Measurements from ENCODE around the gene ARF3. TPM values are rescaled to one million over a fixed set of nuclear protein-coding genes. Genes with fewer than 3 reads are reported as not detected.

The ARF3 gene
- polyA plus RNA-seq, 2 of the 4 experiments (the other 2 are of a cell fraction): 138 to 287 TPM

DNA sequence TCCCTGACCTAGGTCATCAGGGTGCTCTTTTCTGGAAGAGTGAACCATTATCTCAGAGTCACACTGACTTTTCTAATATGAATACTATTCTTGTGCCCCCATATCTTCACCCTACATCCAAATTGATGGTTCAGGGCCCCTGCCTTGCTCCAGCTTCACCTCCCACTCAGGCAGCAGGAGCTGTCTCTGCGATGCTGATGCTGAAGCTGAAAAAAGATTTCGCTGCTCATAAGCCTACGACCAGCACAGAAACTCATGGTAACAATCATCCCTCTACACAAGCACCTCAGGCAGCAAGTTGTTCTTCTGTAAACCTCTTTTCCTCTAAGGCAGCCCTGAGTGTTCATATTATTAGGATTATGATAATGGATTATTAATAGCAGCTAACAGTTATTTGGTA, 3.2 kb downstream of the ARF3 start (continued):
- TF ChIP-seq, protein P1, sequence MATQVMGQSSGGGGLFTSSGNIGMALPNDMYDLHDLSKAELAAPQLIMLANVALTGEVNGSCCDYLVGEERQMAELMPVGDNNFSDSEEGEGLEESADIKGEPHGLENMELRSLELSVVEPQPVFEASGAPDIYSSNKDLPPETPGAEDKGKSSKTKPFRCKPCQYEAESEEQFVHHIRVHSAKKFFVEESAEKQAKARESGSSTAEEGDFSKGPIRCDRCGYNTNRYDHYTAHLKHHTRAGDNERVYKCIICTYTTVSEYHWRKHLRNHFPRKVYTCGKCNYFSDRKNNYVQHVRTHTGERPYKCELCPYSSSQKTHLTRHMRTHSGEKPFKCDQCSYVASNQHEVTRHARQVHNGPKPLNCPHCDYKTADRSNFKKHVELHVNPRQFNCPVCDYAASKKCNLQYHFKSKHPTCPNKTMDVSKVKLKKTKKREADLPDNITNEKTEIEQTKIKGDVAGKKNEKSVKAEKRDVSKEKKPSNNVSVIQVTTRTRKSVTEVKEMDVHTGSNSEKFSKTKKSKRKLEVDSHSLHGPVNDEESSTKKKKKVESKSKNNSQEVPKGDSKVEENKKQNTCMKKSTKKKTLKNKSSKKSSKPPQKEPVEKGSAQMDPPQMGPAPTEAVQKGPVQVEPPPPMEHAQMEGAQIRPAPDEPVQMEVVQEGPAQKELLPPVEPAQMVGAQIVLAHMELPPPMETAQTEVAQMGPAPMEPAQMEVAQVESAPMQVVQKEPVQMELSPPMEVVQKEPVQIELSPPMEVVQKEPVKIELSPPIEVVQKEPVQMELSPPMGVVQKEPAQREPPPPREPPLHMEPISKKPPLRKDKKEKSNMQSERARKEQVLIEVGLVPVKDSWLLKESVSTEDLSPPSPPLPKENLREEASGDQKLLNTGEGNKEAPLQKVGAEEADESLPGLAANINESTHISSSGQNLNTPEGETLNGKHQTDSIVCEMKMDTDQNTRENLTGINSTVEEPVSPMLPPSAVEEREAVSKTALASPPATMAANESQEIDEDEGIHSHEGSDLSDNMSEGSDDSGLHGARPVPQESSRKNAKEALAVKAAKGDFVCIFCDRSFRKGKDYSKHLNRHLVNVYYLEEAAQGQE (IDR thresholded peaks at IDR 0.05): no peak
- TF ChIP-seq RCOR1 (IDR thresholded peaks at IDR 0.05; ENCODE audit: low read depth, low read length): no peak

DNA sequence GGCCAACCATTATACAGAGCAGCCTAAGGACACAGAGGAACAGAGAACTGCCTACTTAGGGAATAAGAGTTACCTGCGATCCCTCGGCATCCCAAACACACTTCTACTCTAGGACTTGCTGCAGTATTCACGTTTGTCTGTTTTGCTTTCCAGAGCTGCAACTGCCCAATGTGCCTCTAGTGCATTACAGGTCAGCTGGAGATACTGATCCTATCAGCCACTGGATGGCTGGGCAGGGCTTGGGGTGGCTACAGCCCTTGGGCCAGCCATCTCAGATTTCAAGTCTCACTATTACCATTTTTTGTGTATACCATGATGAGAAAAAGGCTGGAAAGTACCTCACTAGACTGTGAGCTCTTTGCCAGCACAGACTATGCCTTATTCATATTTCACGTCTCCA, 4.6 kb downstream of the ARF3 start:
- Histone ChIP-seq H3K4me1 (peaks cover 7% of the 10 kb centered on the region), H3K4me2 (no peak overlapping the region), H3K27ac (no peak overlapping the region), H3K4me3 (no peak overlapping the region), H3K9me3 (no peaks in the 10 kb centered on the region)
- 95% methylated on average over 4 of the region's 4 CpGs for WGBS (ENCODE audit: missing lambda C conversion rate)
- TF ChIP-seq GATA3 (IDR thresholded peaks at IDR 0.05; ENCODE audit: borderline replicate concordance) (no peak), ZFP36 (IDR thresholded peaks at IDR 0.05; ENCODE audit: borderline replicate concordance, partially characterized antibody) (no peak), CBX8 (IDR thresholded peaks at IDR 0.05) (no peak), CEBPB (IDR thresholded peaks at IDR 0.05) (no peak), ESRRA (IDR thresholded peaks at IDR 0.05; ENCODE audit: borderline replicate concordance, low read length) (no peak), POLR2AphosphoS2 (conservative IDR thresholded peaks at IDR 0.05; ENCODE audit: low read length) (no peak), HDAC2 (IDR thresholded peaks at IDR 0.05) (no peak), BHLHE40 (IDR thresholded peaks at IDR 0.05; ENCODE audit: low read depth, low read length) (no peak)
- TF ChIP-seq, protein P2, sequence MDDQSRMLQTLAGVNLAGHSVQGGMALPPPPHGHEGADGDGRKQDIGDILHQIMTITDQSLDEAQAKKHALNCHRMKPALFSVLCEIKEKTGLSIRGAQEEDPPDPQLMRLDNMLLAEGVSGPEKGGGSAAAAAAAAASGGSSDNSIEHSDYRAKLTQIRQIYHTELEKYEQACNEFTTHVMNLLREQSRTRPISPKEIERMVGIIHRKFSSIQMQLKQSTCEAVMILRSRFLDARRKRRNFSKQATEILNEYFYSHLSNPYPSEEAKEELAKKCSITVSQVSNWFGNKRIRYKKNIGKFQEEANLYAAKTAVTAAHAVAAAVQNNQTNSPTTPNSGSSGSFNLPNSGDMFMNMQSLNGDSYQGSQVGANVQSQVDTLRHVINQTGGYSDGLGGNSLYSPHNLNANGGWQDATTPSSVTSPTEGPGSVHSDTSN (IDR thresholded peaks at IDR 0.05): no peak
- TF ChIP-seq, protein P3, sequence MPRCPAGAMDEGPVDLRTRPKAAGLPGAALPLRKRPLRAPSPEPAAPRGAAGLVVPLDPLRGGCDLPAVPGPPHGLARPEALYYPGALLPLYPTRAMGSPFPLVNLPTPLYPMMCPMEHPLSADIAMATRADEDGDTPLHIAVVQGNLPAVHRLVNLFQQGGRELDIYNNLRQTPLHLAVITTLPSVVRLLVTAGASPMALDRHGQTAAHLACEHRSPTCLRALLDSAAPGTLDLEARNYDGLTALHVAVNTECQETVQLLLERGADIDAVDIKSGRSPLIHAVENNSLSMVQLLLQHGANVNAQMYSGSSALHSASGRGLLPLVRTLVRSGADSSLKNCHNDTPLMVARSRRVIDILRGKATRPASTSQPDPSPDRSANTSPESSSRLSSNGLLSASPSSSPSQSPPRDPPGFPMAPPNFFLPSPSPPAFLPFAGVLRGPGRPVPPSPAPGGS (IDR thresholded peaks at IDR 0.05): no peak
- FAIRE-seq (no peak), DNase-seq (ENCODE audit: low read depth in 1 of 2, low spot score in 1 of 2) (no peak), ATAC-seq (no peak)
- ChIA-PET POLR2A (no interaction called here), CTCF (interaction anchor here (1.2 to 77.5 kb wide), 5 partner anchors 1 to 99 kb away, joined by 3 to 2584 read pairs (median 13); partner anchors contain the start of genes ARF3, DDN, FKBP11 and PRKAG1)

DNA sequence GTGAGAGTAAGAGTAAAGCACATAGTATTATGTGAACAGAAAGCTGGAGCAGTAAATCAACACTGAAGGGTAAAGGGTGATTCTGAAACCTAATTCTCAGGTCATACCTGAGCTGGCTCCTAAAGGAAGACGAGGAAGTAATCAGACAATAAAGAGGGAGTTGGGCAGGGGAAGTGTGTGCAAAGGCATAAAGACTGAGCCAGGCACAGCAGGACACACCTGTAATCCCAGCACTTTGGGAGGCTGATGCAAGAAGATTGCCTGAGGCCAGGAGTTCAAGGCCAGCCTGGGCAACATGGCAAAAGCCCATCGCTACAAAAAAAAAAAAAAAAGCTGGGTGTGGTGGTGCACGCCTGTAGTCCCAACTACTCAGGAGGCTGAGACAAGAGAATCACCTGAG, 9.6 kb downstream of the ARF3 start:
- Histone ChIP-seq H3K4me1 (no peaks in the 10 kb centered on the region), H3K4me2 (no peak overlapping the region), H3K9me3 (no peaks in the 10 kb centered on the region), H3K27ac (no peak overlapping the region), H3K4me3 (no peak overlapping the region)
- FAIRE-seq (no peak), DNase-seq (ENCODE audit: low read depth in 1 of 2, low spot score in 1 of 2) (no peak), ATAC-seq (no peak)
- 80% methylated on average over 3 of the region's 3 CpGs for WGBS (ENCODE audit: missing lambda C conversion rate)
- POLR2A ChIA-PET: no interaction called here
- CTCF ChIA-PET: interaction anchor here (0.6 to 77.5 kb wide), 7 partner anchors 6 to 182 kb away, joined by 3 to 2584 read pairs (median 3); partner anchors contain the start of genes ARF3, DDN, FKBP11 and PRKAG1
- TF ChIP-seq TFCP2L1 (CRISPR knock-in tag; IDR thresholded peaks at IDR 0.05) (no peak), JUN (IDR thresholded peaks at IDR 0.05) (no peak), JUNB (IDR thresholded peaks at IDR 0.05) (no peak), ZNF302 (CRISPR knock-in tag; IDR thresholded peaks at IDR 0.05) (no peak), RFX5 (IDR thresholded peaks at IDR 0.05) (no peak), FOXS1 (CRISPR knock-in tag; IDR thresholded peaks at IDR 0.05) (no peak), KDM5A (IDR thresholded peaks at IDR 0.05) (no peak), SREBF2 (IDR thresholded peaks at IDR 0.05) (no peak)
- TF ChIP-seq, protein P4, sequence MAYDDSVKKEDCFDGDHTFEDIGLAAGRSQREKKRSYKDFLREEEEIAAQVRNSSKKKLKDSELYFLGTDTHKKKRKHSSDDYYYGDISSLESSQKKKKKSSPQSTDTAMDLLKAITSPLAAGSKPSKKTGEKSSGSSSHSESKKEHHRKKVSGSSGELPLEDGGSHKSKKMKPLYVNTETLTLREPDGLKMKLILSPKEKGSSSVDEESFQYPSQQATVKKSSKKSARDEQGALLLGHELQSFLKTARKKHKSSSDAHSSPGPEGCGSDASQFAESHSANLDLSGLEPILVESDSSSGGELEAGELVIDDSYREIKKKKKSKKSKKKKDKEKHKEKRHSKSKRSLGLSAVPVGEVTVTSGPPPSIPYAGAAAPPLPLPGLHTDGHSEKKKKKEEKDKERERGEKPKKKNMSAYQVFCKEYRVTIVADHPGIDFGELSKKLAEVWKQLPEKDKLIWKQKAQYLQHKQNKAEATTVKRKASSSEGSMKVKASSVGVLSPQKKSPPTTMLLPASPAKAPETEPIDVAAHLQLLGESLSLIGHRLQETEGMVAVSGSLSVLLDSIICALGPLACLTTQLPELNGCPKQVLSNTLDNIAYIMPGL (CRISPR knock-in tag; IDR thresholded peaks at IDR 0.05; ENCODE audit: borderline replicate concordance): no peak
- TF ChIP-seq, protein P2 (IDR thresholded peaks at IDR 0.05): no peak
- TF ChIP-seq, protein P5, sequence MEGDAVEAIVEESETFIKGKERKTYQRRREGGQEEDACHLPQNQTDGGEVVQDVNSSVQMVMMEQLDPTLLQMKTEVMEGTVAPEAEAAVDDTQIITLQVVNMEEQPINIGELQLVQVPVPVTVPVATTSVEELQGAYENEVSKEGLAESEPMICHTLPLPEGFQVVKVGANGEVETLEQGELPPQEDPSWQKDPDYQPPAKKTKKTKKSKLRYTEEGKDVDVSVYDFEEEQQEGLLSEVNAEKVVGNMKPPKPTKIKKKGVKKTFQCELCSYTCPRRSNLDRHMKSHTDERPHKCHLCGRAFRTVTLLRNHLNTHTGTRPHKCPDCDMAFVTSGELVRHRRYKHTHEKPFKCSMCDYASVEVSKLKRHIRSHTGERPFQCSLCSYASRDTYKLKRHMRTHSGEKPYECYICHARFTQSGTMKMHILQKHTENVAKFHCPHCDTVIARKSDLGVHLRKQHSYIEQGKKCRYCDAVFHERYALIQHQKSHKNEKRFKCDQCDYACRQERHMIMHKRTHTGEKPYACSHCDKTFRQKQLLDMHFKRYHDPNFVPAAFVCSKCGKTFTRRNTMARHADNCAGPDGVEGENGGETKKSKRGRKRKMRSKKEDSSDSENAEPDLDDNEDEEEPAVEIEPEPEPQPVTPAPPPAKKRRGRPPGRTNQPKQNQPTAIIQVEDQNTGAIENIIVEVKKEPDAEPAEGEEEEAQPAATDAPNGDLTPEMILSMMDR (IDR thresholded peaks at IDR 0.05): no peak
